OCI-LY1 (cell line): Measurements from ENCODE around the gene TRMT61B.

ENCODE experiments used
- CTCF ChIP-seq: fragments of 200-600 bp; sonication (generic), shearing (Covaris generic); IDR thresholded peaks from 2 replicates; pipeline ENCODE4 v1.5.1; 2017; ENCODE audit warnings: mild to moderate bottlenecking, antibody characterized with exemption, low read length, moderate library complexity, mixed read lengths
- EZH2 ChIP-seq: fragments of 200-600 bp; sonication (generic), shearing (Covaris generic); IDR thresholded peaks from 2 replicates; pipeline ENCODE4 v1.8.0; 2017; ENCODE audit warnings: borderline replicate concordance, mixed run types, mild to moderate bottlenecking, antibody characterized with exemption, low read length, moderate library complexity, mixed read lengths

DNA sequence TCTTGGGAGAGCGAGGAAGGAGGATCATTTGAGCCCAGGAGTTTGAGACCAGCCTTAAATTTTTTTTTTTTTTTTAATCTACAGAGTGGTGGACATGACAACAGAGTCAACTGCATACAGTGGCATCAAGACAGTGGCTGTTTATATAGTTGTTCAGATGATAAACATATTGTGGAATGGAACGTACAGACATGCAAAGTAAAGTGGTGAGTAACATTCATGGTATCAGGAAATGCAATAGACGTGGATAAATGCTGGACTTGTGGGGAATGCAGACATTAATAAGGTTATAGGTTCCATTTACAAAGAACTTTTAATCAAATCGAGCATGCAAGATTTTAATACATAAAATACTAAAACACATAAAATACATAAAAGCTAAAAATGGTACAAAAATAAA lies 36.3 kb upstream of the TRMT61B start:
- TF ChIP-seq CTCF: no peak
- no peak for TF ChIP-seq EZH2
